HG03060 (cell line): ENCODE measurements around the gene H1-8.

Source experiments
- ATAC-seq: cut with Tn5 transposase; IDR thresholded peaks from one replicate; pipeline ENCODE4 v1.9.1; 2021; ENCODE audit warnings: low read depth, moderate number of reproducible peaks; ENCODE audit not compliant: unreplicated experiment

The H1-8 gene

GRCh38 chr3:129587566-129588210, 44.7 kb downstream of the H1-8 start:
- ATAC-seq, result no peak

GRCh38 chr3:129590215-129590614, 47.2 kb downstream of the H1-8 start:
- ATAC-seq, result no peak

- ATAC-seq, result no peak
These were observed 49.0 kb downstream of the H1-8 start for GRCh38 chr3:129591932-129592331.

DNA sequence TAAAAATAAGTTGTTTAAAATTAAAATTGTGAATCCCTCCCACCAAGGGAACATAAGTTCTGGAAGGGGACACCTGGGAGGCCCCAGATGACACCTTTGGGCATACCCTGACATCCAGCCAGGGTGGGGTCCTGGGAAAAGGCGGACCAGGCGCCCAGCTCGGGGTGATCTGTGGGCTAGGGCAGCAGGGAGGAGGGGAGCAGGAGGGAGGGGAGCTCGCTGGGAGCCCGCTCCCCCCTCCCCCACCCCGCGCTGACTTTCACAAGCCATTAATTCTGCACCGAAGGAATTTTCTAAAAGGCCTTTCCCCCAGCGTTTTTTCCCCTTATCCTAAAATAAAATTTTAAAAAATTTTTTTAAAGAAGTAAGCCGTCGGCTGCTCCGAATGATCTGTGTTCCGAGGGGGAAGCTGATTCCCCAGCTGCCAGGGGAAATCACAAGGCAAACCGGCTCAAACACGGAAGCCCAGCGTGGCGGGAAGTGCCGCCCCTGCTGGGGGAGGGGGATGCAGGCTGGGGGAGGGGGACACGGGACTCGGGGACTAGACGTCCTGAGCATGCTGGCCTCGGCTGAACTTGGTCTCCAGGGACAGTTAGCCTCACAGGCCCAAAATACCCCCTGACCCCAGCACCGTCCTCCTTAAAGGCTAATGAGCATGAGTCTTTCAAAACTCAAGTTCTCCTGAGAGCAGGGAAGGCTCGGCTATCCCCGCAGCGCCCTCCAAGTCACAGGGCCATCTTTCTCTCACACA, 49.6 kb downstream of the H1-8 start:
- no peak for ATAC-seq

DNA sequence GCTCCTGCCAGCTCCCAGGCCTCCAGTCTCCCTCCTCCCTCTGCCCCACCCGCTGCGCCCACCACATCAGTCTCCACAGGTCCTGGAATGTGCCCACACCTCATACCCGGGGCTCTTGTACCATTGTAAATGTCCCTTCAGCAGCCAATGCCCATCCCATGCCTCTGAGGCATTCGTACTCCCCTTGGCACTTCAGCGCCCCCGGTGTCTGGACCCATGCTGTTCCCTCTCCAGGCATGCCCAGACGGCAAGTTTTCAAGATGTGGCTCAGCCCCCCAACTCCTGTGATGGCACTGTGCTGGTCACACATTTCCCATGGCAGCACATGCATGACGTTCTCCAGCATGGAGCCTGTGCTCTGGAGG, 50.2 kb downstream of the H1-8 start:
- ATAC-seq, result no peak

- no peak for ATAC-seq
These were observed 50.8 kb downstream of the H1-8 start for GRCh38 chr3:129593595-129594339.

DNA sequence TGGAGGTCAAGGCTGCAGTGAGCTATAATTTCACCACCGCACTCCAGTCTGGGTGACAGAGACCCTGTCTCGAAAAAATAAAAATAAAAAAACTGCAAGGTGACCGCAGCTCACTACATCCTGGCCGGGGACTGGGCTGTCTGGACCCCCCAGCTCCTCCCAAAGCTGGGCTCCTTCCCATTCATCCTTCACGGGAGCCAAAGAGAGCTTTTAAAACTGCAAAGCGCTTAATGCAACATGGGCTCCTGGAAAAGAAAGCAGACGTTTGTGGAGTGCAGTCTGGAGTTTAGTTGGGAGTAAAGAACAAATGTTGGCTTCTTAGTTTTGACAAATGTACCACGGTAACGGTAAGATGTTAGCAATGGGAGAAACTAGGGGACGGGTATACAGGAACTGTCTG, 51.4 kb downstream of the H1-8 start:
- no peak for ATAC-seq

GRCh38 chr3:129594907-129595390, 52.0 kb downstream of the H1-8 start:
- no peak for ATAC-seq

GRCh38 chr3:129595544-129596193, 52.7 kb downstream of the H1-8 start:
- ATAC-seq, result no peak

- no peak for ATAC-seq
These were observed 53.5 kb downstream of the H1-8 start for GRCh38 chr3:129596194-129597086.

GRCh38 chr3:129597087-129597999, 54.4 kb downstream of the H1-8 start:
- ATAC-seq, result no peak

DNA sequence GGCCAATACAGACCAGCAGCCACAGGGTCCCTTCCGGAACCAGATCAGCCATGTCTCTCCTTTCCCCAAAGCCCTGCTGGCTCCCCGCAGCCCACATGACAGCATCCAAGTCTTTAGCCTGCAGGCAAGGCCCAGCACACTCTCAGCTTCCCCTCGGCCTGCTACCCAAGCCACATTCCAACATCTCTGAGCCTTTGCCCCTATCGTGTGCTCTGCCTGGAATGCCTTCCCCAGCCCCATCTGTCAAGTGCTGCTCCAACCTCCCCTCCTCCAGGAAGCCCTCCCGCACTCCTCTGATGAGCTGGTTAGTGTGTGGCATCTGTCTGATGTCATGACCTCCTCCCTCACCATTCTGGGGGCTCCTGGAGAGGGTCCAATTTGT, 55.0 kb downstream of the H1-8 start:
- ATAC-seq, result no peak

GRCh38 chr3:129598484-129598883, 55.5 kb downstream of the H1-8 start:
- ATAC-seq, result no peak

GRCh38 chr3:129599073-129599472, 56.1 kb downstream of the H1-8 start:
- no peak for ATAC-seq

- no peak for ATAC-seq
These were observed 56.6 kb downstream of the H1-8 start for GRCh38 chr3:129599607-129600006.

GRCh38 chr3:129600348-129600747, 57.4 kb downstream of the H1-8 start:
- no peak for ATAC-seq
